IMR-90 (cell line): ENCODE results near the gene NBEA. TPM values are rescaled to one million over a fixed set of nuclear protein-coding genes. Genes with fewer than 3 reads are reported as not detected.
A peak's percentile ranks its signal among the peaks of the same experiment; 100 is the strongest.

Experiments
- ATAC-seq: fragments of 200-7000 bp; cut with Tn5 transposase; 2 replicates; pipeline ENCODE4 v1.9.1; 2020; ENCODE audit warnings: low read depth, mild to moderate bottlenecking, moderate library complexity
- BruUV-seq: library from RNA; stranded (reverse); fragments of 400-500 nt; replicated peaks from 2 replicates; lab custom pipeline; 2021; lab: Mats Ljungman, UMichigan
- CTCF ChIA-PET: fragments of 300-600 bp; formaldehyde crosslinking; extraction: SDS; loops from one replicate; lab custom pipeline; 2021; ENCODE audit warnings: antibody characterized with exemption; lab: Yijun Ruan, JAX
- POLR2A ChIA-PET: fragments of 300-600 bp; sonication (Branson Sonifier 250); formaldehyde crosslinking; loops from one replicate; lab custom pipeline; 2022; ENCODE audit warnings: antibody characterized with exemption; ENCODE audit not compliant: unreplicated experiment; lab: Charles Lee
- DNase-seq: peaks from one replicate; pipeline ENCODE4 v3.0.0; 2013
- H2AFZ ChIP-seq: replicated peaks from 2 replicates; pipeline ENCODE3; 2013; ENCODE audit warnings: low read length, mild to moderate bottlenecking; ENCODE audit not compliant: poor library complexity
- H2AK5ac ChIP-seq: 2 replicates; pipeline ENCODE4 v1.6.1; 2013; ENCODE audit warnings: low read depth, low read length, inconsistent platforms
- H2AK9ac ChIP-seq: replicated peaks from 2 replicates; pipeline ENCODE3; 2013; ENCODE audit warnings: mild to moderate bottlenecking, low read depth, low read length, moderate library complexity; ENCODE audit not compliant: poor library complexity
- H2BK120ac ChIP-seq: 2 replicates; pipeline ENCODE4 v1.6.1; 2013; ENCODE audit warnings: low read depth, low read length, inconsistent platforms
- H2BK15ac ChIP-seq: 3 replicates; pipeline ENCODE4 v1.6.1; 2013; ENCODE audit warnings: low read depth, low read length, inconsistent platforms
- H2BK20ac ChIP-seq: 2 replicates; pipeline ENCODE4 v1.6.1; 2013; ENCODE audit warnings: low read depth, mild to moderate bottlenecking, inconsistent platforms, low read length, moderate library complexity
- H2BK5ac ChIP-seq: 2 replicates; pipeline ENCODE4 v1.6.1; 2013; ENCODE audit warnings: mild to moderate bottlenecking, low read depth, low read length, inconsistent platforms; ENCODE audit not compliant: poor library complexity, severe bottlenecking
- H3K14ac ChIP-seq: replicated peaks from 2 replicates; pipeline ENCODE4 v1.6.1; 2013; ENCODE audit warnings: low read depth, low read length, inconsistent platforms
- H3K18ac ChIP-seq: 2 replicates; pipeline ENCODE4 v1.6.1; 2013; ENCODE audit warnings: low read depth, low read length, control low read depth
- H3K23ac ChIP-seq: 2 replicates; pipeline ENCODE4 v1.6.1; 2013; ENCODE audit warnings: low read depth, low read length, inconsistent platforms
- H3K27ac ChIP-seq: 2 replicates; pipeline ENCODE4 v1.5.1; 2013; ENCODE audit warnings: mild to moderate bottlenecking, control low read depth, low read length; ENCODE audit not compliant: insufficient read depth
- H3K27me3 ChIP-seq: 2 replicates; pipeline ENCODE4 v1.6.1; 2013; ENCODE audit warnings: low read length; ENCODE audit not compliant: control insufficient read depth, insufficient read depth
- H3K36me3 ChIP-seq: 2 replicates; pipeline ENCODE4 v1.6.1; 2013; ENCODE audit warnings: low read length, mixed read lengths; ENCODE audit not compliant: control insufficient read depth, insufficient read depth
- H3K4ac ChIP-seq: 2 replicates; pipeline ENCODE4 v1.6.1; 2013; ENCODE audit warnings: low read depth, low read length, inconsistent platforms
- H3K4me1 ChIP-seq: 2 replicates; pipeline ENCODE4 v1.6.1; 2013; ENCODE audit warnings: low read length, mixed read lengths; ENCODE audit not compliant: control insufficient read depth, insufficient read depth
- H3K4me2 ChIP-seq: 2 replicates; pipeline ENCODE4 v1.6.1; 2013; ENCODE audit warnings: low read depth, mild to moderate bottlenecking, control low read depth, low read length, moderate library complexity
- H3K4me3 ChIP-seq: 2 replicates; pipeline ENCODE4 v1.5.1; 2013; ENCODE audit warnings: low read depth, mild to moderate bottlenecking, control low read depth, low read length, moderate library complexity; ENCODE audit not compliant: insufficient read depth
- H3K56ac ChIP-seq: 2 replicates; pipeline ENCODE4 v1.6.1; 2013; ENCODE audit warnings: low read length, inconsistent platforms; ENCODE audit not compliant: insufficient read depth; ENCODE audit errors: extremely low read depth
- H3K79me1 ChIP-seq, 2 experiments: 2 replicates each; pipeline ENCODE4 v1.6.1; 2013; ENCODE audit warnings: low read length in 2 of 2, inconsistent platforms in 1 of 2, low read depth in 1 of 2
- H3K9ac ChIP-seq: 2 replicates; pipeline ENCODE4 v1.6.1; 2013; ENCODE audit warnings: low read depth, low read length, control low read depth
- H3K9me1 ChIP-seq: 2 replicates; pipeline ENCODE4 v1.6.1; 2013; ENCODE audit warnings: low read length, inconsistent platforms; ENCODE audit not compliant: insufficient read depth
- H3K9me3 ChIP-seq: 2 replicates; pipeline ENCODE4 v1.6.1; 2013; ENCODE audit warnings: low read length; ENCODE audit not compliant: control insufficient read depth, insufficient read depth
- H4K20me1 ChIP-seq: 2 replicates; pipeline ENCODE4 v1.6.1; 2013; ENCODE audit warnings: low read length, inconsistent platforms; ENCODE audit not compliant: insufficient read depth
- H4K5ac ChIP-seq: 2 replicates; pipeline ENCODE4 v1.6.1; 2013; ENCODE audit warnings: mild to moderate bottlenecking, low read depth, low read length, control low read depth
- H4K8ac ChIP-seq, 2 experiments: 2 replicates each; pipeline ENCODE4 v1.6.1; 2013; ENCODE audit warnings: low read depth in 2 of 2, low read length in 2 of 2, control low read depth in 1 of 2, inconsistent platforms in 1 of 2
- H4K91ac ChIP-seq: 2 replicates; pipeline ENCODE4 v1.6.1; 2013; ENCODE audit warnings: low read depth, low read length, inconsistent platforms; ENCODE audit not compliant: insufficient read depth
- BHLHE40 ChIP-seq: fragments of 150-350 bp; IDR thresholded peaks from 2 replicates; pipeline ENCODE4 v1.6.1; 2016; ENCODE audit warnings: mild to moderate bottlenecking, low read depth, low read length
- CHD1 ChIP-seq: IDR thresholded peaks from 2 replicates; pipeline ENCODE4 v1.6.1; 2012; ENCODE audit warnings: low read depth, low read length, improper control_type of control experiment
- FOS ChIP-seq: fragments of 150-350 bp; IDR thresholded peaks from 2 replicates; pipeline ENCODE4 v1.6.1; 2016; ENCODE audit warnings: low read depth, low read length
- MAFK ChIP-seq: IDR thresholded peaks from 2 replicates; pipeline ENCODE4 v1.6.1; 2012; ENCODE audit warnings: low read depth, low read length, improper control_type of control experiment
- MAZ ChIP-seq: IDR thresholded peaks from 2 replicates; pipeline ENCODE4 v1.6.1; 2012; ENCODE audit warnings: low read depth, mild to moderate bottlenecking, low read length, improper control_type of control experiment, moderate library complexity, borderline replicate concordance
- MXI1 ChIP-seq: IDR thresholded peaks from 2 replicates; pipeline ENCODE4 v1.6.1; 2012; ENCODE audit warnings: low read depth, mild to moderate bottlenecking, low read length, moderate library complexity, borderline replicate concordance
- NFE2L2 ChIP-seq: fragments of 150-350 bp; IDR thresholded peaks from 2 replicates; pipeline ENCODE4 v1.6.1; 2016; ENCODE audit warnings: low read depth, mild to moderate bottlenecking, low read length
- RAD21 ChIP-seq: IDR thresholded peaks from 2 replicates; pipeline ENCODE4 v1.6.1; 2012; ENCODE audit warnings: low read length, improper control_type of control experiment
- RCOR1 ChIP-seq: IDR thresholded peaks from 2 replicates; pipeline ENCODE4 v1.6.1; 2012; ENCODE audit warnings: mild to moderate bottlenecking, low read length, improper control_type of control experiment; ENCODE audit not compliant: insufficient replicate concordance
- SMC3 ChIP-seq: fragments of 150-350 bp; IDR thresholded peaks from 2 replicates; pipeline ENCODE4 v1.6.1; 2016; ENCODE audit warnings: low read depth, mild to moderate bottlenecking, antibody characterized with exemption, low read length, moderate library complexity
- WGBS, 2 experiments: methylation state at CpG; one replicate each; pipeline versions ENCODE4 v1.1.5 to v1.1.7; 2013; ENCODE audit warnings: missing lambda C conversion rate in 2 of 2; ENCODE audit not compliant: insufficient read length in 1 of 2; ENCODE audit errors: extremely low coverage in 2 of 2; 5-methylcytosine and 5-hydroxymethylcytosine counted together
- dilution Hi-C: fragments of 300-500 bp; cut with HindIII; formaldehyde crosslinking; loops from one replicate; pipeline ENCODE4 v1.14.3; 2018; ENCODE audit warnings: low sequenced_read_pairs; ENCODE audit not compliant: unreplicated experiment
- in situ Hi-C: fragments of 300-500 bp; cut with MboI; formaldehyde crosslinking; loops from 3 replicates; pipeline ENCODE4 v1.14.3; 2019; ENCODE audit warnings: low sequenced_read_pairs, inconsistent platforms, mixed read lengths
- intact Hi-C: fragments of 100-400 bp; cut with micrococcal nuclease; formaldehyde crosslinking; loops from 2 replicates; pipeline ENCODE4 v1.10.0; 2022
- polyA plus RNA-seq, 3 experiments: library from polyadenylated mRNA; depleted of rRNA; stranded (reverse); fragments of >200 nt; gene quantifications; 2 replicates each; pipeline ENCODE4 v1.2.3, GENCODE V29; 2012; ENCODE audit warnings: low replicate concordance in 1 of 3
- total RNA-seq: library from RNA; depleted of rRNA; stranded (reverse); fragments of >200 nt; gene quantifications from 2 replicates; pipeline ENCODE4 v1.2.3, GENCODE V29; 2012
- TF ChIP-seq, protein P1 (sequence below): fragments of 150-350 bp; IDR thresholded peaks from 2 replicates; pipeline ENCODE4 v1.6.1; 2017; ENCODE audit warnings: mild to moderate bottlenecking, antibody characterized with exemption, low read length, low read depth
- TF ChIP-seq, protein P2 (sequence below): conservative IDR thresholded peaks from 2 replicates; pipeline ENCODE4 v1.5.1; 2012; ENCODE audit warnings: mild to moderate bottlenecking, low read depth, low read length, improper control_type of control experiment

Gene NBEA
- total and polyA plus RNA-seq, 2 of the 4 experiments (the other 2 are of a cell fraction) = 0.82 to 2.2 TPM

DNA sequence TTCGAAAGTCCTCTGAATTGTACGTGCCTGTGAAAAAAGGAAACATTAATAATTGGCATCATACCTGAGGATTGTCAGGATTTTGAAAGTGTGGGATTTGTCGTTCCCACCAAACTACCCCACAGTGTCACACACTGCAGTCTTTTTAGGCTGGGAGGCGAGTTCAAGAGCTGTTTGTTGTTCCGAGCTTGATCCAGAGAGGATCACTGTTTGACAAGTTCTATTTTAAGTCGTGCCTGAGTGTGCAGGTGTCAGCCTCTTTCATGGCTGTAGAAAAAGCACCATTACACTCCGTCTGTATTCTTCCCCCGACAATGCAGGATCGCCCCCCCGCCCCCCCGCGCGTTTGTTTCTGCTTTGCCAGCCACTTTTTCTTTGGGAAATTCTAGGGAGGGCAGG, 635 bp upstream of the NBEA start:
- 0 out of 4 replicates have a peak, but pooled peaks cover 0 to 2% of the 10 kb centered on the region in 2 experiments for H3K79me1 ChIP-seq
- in situ Hi-C loops (no loop called here), dilution Hi-C loops (no loop called here), intact Hi-C loops (loop anchor here (10.0 kb wide), 1 partner anchor 1007 kb away; no protein-coding TSS in a partner anchor)
- BruUV-seq = no TSS peak
- ChIA-PET CTCF (no interaction called here), POLR2A (no interaction called here)
- H2BK20ac ChIP-seq = no peak overlapping the region
- TF ChIP-seq RAD21 = no peak
- TF ChIP-seq, protein P1, sequence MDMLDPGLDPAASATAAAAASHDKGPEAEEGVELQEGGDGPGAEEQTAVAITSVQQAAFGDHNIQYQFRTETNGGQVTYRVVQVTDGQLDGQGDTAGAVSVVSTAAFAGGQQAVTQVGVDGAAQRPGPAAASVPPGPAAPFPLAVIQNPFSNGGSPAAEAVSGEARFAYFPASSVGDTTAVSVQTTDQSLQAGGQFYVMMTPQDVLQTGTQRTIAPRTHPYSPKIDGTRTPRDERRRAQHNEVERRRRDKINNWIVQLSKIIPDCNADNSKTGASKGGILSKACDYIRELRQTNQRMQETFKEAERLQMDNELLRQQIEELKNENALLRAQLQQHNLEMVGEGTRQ = no peak
- TF ChIP-seq MXI1 = no peak
- no peak for TF ChIP-seq BHLHE40
- no peak for TF ChIP-seq NFE2L2
- TF ChIP-seq, protein P2, sequence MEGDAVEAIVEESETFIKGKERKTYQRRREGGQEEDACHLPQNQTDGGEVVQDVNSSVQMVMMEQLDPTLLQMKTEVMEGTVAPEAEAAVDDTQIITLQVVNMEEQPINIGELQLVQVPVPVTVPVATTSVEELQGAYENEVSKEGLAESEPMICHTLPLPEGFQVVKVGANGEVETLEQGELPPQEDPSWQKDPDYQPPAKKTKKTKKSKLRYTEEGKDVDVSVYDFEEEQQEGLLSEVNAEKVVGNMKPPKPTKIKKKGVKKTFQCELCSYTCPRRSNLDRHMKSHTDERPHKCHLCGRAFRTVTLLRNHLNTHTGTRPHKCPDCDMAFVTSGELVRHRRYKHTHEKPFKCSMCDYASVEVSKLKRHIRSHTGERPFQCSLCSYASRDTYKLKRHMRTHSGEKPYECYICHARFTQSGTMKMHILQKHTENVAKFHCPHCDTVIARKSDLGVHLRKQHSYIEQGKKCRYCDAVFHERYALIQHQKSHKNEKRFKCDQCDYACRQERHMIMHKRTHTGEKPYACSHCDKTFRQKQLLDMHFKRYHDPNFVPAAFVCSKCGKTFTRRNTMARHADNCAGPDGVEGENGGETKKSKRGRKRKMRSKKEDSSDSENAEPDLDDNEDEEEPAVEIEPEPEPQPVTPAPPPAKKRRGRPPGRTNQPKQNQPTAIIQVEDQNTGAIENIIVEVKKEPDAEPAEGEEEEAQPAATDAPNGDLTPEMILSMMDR = no peak
- TF ChIP-seq FOS = no peak
- no peak for TF ChIP-seq CHD1
- TF ChIP-seq MAZ = no peak
- TF ChIP-seq SMC3 = no peak
- TF ChIP-seq RCOR1 = no peak
- no peak for TF ChIP-seq MAFK
- no peaks in the 10 kb centered on the region for H3K9me3 ChIP-seq
- no peak overlapping the region for H3K14ac ChIP-seq
- peak overlapping the region; percentile 99 for H3K4me2 ChIP-seq
- H3K23ac ChIP-seq = no peak overlapping the region
- H3K4me3 ChIP-seq = peak overlapping the region; percentile 98; the same call in 1 of the 2 replicates
- H2AK9ac ChIP-seq = peak overlapping the region; percentile 1
- H3K9me1 ChIP-seq = no peaks in the 10 kb centered on the region; the same call in 1 of the 2 replicates
- no peak overlapping the region for H3K56ac ChIP-seq
- no peak overlapping the region for H4K5ac ChIP-seq
- no peak overlapping the region for H2AK5ac ChIP-seq
- no peaks in the 10 kb centered on the region for H3K36me3 ChIP-seq
- ATAC-seq (no peak), DNase-seq (no peak)
- H2BK120ac ChIP-seq = no peak overlapping the region
- peak overlapping the region; percentile 95 for H2AFZ ChIP-seq
- no peak overlapping the region for H2BK15ac ChIP-seq
- no peak overlapping the region for H3K9ac ChIP-seq
- no peak overlapping the region for H3K4ac ChIP-seq
- no peak overlapping the region for H4K91ac ChIP-seq
- H3K18ac ChIP-seq = no peak overlapping the region
- no peak overlapping the region for H2BK5ac ChIP-seq
- H3K27ac ChIP-seq = no peak overlapping the region
- H4K8ac ChIP-seq = no peak overlapping the region
- peaks cover 14% of the 10 kb centered on the region for H3K27me3 ChIP-seq
- WGBS, 2 experiments = no CpG with 5 or more reads among the region's 13 CpGs
- H3K4me1 ChIP-seq = peaks cover 4% of the 10 kb centered on the region; the same call in 1 of the 2 replicates
- H4K20me1 ChIP-seq = no peaks in the 10 kb centered on the region
